HepG2 (cell line): Measurements from ENCODE around the gene RHO. TPM values are rescaled to one million over a fixed set of nuclear protein-coding genes. Genes with fewer than 3 reads are reported as not detected.

Experiments used
- ATAC-seq: fragments of 200-7000 bp; cut with Tn5 transposase; 3 replicates; pipeline ENCODE4 v1.9.1; 2020; ENCODE audit warnings: mild to moderate bottlenecking, moderate library complexity
- BruUV-seq: library from RNA; stranded (reverse); fragments of 400-500 nt; replicated peaks from 2 replicates; lab custom pipeline; 2021; lab: Mats Ljungman, UMichigan
- CTCF ChIA-PET: fragments of 300-600 bp; formaldehyde crosslinking; extraction: SDS; loops from one replicate; lab custom pipeline; 2021; ENCODE audit warnings: low total read pairs, inconsistent platforms, low intra/inter-chr PET ratio; lab: Yijun Ruan, JAX
- POLR2A ChIA-PET: fragments of 350-600 bp; sonication (Branson Sonifier 250); formaldehyde crosslinking; loops from one replicate; lab custom pipeline; 2020; ENCODE audit warnings: antibody characterized with exemption, inconsistent platforms; lab: Yijun Ruan, JAX
- DNase-seq: peaks from one replicate; pipeline ENCODE4 v3.0.0-alpha.2; 2015; ENCODE audit warnings: low spot score
- FAIRE-seq: peaks from 3 replicates; lab custom pipeline; 2011; peaks lifted over from hg19 to GRCh38; lab: Jason Lieb, UNC
- H2AFZ ChIP-seq: one replicate; pipeline ENCODE4 v1.6.1; 2011; ENCODE audit warnings: low read length, inconsistent platforms
- H3K27ac ChIP-seq: fragments of 300-600 bp; 3 replicates; pipeline ENCODE4 v1.8.0; 2011; ENCODE audit warnings: mixed run types, mild to moderate bottlenecking, mixed read lengths, low read length, inconsistent platforms; ENCODE audit not compliant: insufficient read depth; ENCODE audit errors: extremely low read length
- H3K27me3 ChIP-seq, 2 experiments: fragments of 200-600 bp in 1 of 2; 2 replicates in 1 of 2; 3 replicates in 1 of 2; pipeline versions ENCODE4 v1.6.0 to v1.8.0; 2011; ENCODE audit warnings: low read length in 2 of 2, mild to moderate bottlenecking in 2 of 2, moderate library complexity in 2 of 2, inconsistent platforms in 1 of 2; ENCODE audit not compliant: insufficient read depth in 2 of 2, control insufficient read depth in 1 of 2
- H3K36me3 ChIP-seq, 2 experiments: fragments of 200-600 bp in 1 of 2; replicated peaks in 1 of 2; 2 replicates in 1 of 2; 3 replicates in 1 of 2; pipeline versions ENCODE4 v1.5.1 to v1.8.0; 2011; ENCODE audit warnings: low read length in 2 of 2, inconsistent platforms in 1 of 2; ENCODE audit not compliant: insufficient read depth in 2 of 2, control insufficient read depth in 1 of 2
- H3K4me1 ChIP-seq: 2 replicates; pipeline ENCODE4 v1.5.1; 2012; ENCODE audit warnings: low read length, inconsistent platforms; ENCODE audit not compliant: insufficient read depth
- H3K4me2 ChIP-seq: 2 replicates; pipeline ENCODE4 v1.6.0; 2011; ENCODE audit warnings: low read depth, low read length, inconsistent platforms
- H3K4me3 ChIP-seq, 3 experiments: fragments of 200-600 bp in 1 of 3; sonication (generic), shearing (Covaris generic) in 1 of 3; replicated peaks in 1 of 3; 2 replicates each; pipeline ENCODE4 v1.5.1; 2011 to 2016; ENCODE audit warnings: low read length in 3 of 3, inconsistent platforms in 2 of 3, low read depth in 2 of 3, mild to moderate bottlenecking in 2 of 3, control low read depth in 1 of 3, mixed read lengths in 1 of 3; ENCODE audit not compliant: insufficient read depth in 1 of 3
- H3K79me2 ChIP-seq: one replicate; pipeline ENCODE4 v1.6.1; 2011; ENCODE audit warnings: low read length, inconsistent platforms; ENCODE audit not compliant: insufficient read depth
- H3K9ac ChIP-seq: 2 replicates; pipeline ENCODE4 v1.6.0; 2011; ENCODE audit warnings: mild to moderate bottlenecking, low read depth, low read length, inconsistent platforms; ENCODE audit not compliant: insufficient read depth
- H3K9me3 ChIP-seq: 2 replicates; pipeline ENCODE4 v1.5.1; 2012; ENCODE audit warnings: mild to moderate bottlenecking, low read length
- H4K20me1 ChIP-seq: 2 replicates; pipeline ENCODE4 v1.6.0; 2011; ENCODE audit warnings: inconsistent platforms, mild to moderate bottlenecking, low read length, moderate library complexity; ENCODE audit not compliant: insufficient read depth
- ISL2 ChIP-seq: sonication (generic); formaldehyde crosslinking; IDR thresholded peaks from 2 replicates; pipeline ENCODE4 v1.5.0; 2020; ENCODE audit warnings: missing genetic modification reagents
- WGBS: methylation state at CpG from one replicate; pipeline ENCODE4 v1.1.6; 2017; ENCODE audit warnings: low lambda C conversion rate; 5-methylcytosine and 5-hydroxymethylcytosine counted together
- in situ Hi-C: cut with HindIII; loops from 2 replicates; pipeline ENCODE4 v1.10.0; 2017; ENCODE audit warnings: low pct_unique_long_range_greater_than_20kb; ENCODE audit not compliant: extremely low pct_ligation_motif_present
- intact Hi-C: fragments of 100-400 bp; cut with micrococcal nuclease; formaldehyde crosslinking; loops from one replicate; pipeline ENCODE4 v1.10.0; 2022; ENCODE audit not compliant: unreplicated experiment
- polyA plus RNA-seq, 8 experiments: library from polyadenylated mRNA; depleted of rRNA in 3 of 8; stranded (reverse) in 7 of 8; unstranded in 1 of 8; fragments of >200 nt; fragmentation: Illumina TruSeq in 4 of 8; extraction: Trizol in 4 of 8; gene quantifications; 2 replicates each; pipeline versions ENCODE4 v1.2.1 to v1.2.3, GENCODE V29; 2011 to 2016; ENCODE audit warnings: low read depth in 4 of 8, missing spikeins in 1 of 8, mixed read lengths in 1 of 8; ENCODE audit not compliant: insufficient read depth in 1 of 8
- total RNA-seq, 5 experiments: library from RNA; depleted of rRNA; stranded (reverse); fragments of >200 nt; fragmentation: Illumina TruSeq; extraction: Trizol; gene quantifications; 2 replicates each; pipeline ENCODE4 v1.2.3, GENCODE V29; 2016; ENCODE audit warnings: low read depth in 1 of 5
- TF ChIP-seq, protein P1 (sequence below): sonication (generic); formaldehyde crosslinking; IDR thresholded peaks from 2 replicates; pipeline ENCODE4 v1.5.1; 2020; ENCODE audit warnings: mild to moderate bottlenecking, missing genetic modification reagents, moderate library complexity

Gene RHO
- total and polyA plus RNA-seq, 2 of the 13 experiments (the other 11 are each of a cell fraction or from before 2014, with no cell fraction given) = not detected

GRCh38 chr3:129543156-129543790 lies 14.8 kb downstream of the RHO start, which contains the start of gene H1-8:
Gene H1-8 (plus strand): TSS chr3:129543175. CDS start chr3:129543219, 44 bp downstream.
- Histone ChIP-seq H3K9me3 (no peaks in the 10 kb centered on the region), H3K79me2 (no peaks in the 10 kb centered on the region), H3K9ac (no peak within 1 kb of the TSS), H3K27ac (no peak within 1 kb of the TSS), H3K36me3 (no peaks in the 10 kb centered on the region)
- intact Hi-C loops = no loop called here
- no peak for DNase-seq
- TF ChIP-seq, protein P1, sequence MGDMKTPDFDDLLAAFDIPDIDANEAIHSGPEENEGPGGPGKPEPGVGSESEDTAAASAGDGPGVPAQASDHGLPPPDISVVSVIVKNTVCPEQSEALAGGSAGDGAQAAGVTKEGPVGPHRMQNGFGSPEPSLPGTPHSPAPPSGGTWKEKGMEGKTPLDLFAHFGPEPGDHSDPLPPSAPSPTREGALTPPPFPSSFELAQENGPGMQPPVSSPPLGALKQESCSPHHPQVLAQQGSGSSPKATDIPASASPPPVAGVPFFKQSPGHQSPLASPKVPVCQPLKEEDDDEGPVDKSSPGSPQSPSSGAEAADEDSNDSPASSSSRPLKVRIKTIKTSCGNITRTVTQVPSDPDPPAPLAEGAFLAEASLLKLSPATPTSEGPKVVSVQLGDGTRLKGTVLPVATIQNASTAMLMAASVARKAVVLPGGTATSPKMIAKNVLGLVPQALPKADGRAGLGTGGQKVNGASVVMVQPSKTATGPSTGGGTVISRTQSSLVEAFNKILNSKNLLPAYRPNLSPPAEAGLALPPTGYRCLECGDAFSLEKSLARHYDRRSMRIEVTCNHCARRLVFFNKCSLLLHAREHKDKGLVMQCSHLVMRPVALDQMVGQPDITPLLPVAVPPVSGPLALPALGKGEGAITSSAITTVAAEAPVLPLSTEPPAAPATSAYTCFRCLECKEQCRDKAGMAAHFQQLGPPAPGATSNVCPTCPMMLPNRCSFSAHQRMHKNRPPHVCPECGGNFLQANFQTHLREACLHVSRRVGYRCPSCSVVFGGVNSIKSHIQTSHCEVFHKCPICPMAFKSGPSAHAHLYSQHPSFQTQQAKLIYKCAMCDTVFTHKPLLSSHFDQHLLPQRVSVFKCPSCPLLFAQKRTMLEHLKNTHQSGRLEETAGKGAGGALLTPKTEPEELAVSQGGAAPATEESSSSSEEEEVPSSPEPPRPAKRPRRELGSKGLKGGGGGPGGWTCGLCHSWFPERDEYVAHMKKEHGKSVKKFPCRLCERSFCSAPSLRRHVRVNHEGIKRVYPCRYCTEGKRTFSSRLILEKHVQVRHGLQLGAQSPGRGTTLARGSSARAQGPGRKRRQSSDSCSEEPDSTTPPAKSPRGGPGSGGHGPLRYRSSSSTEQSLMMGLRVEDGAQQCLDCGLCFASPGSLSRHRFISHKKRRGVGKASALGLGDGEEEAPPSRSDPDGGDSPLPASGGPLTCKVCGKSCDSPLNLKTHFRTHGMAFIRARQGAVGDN (CRISPR knock-in tag) = peak; percentile 55
- TF ChIP-seq ISL2 (CRISPR knock-in tag) = no peak
- TF ChIP-seq, all 625 proteins: peak for 1
- Histone ChIP-seq H4K20me1 (no peaks in the 10 kb centered on the region), H2AFZ (no peak within 1 kb of the TSS), H3K27me3 (peaks cover 0 to 8% of the 10 kb centered on the region in 2 experiments; a peak in 1 of 5 replicates), H3K4me3 (peak within 1 kb of the TSS in 1 of 3 experiments; percentile 33; a peak in 1 of 6 replicates), H3K4me2 (peak within 1 kb of the TSS; percentile 47; the same call in 1 of the 2 replicates), H3K4me1 (peaks cover 47% of the 10 kb centered on the region)
- no peak for FAIRE-seq
- POLR2A ChIA-PET = interaction anchor here (0.9 to 1.5 kb wide), 2 partner anchors 9 to 53 kb away, joined by 3 to 8 read pairs; no protein-coding TSS in a partner anchor
- in situ Hi-C loops = no loop called here
- BruUV-seq = no TSS peak
- WGBS = 32% methylated on average over 9 of the region's 16 CpGs
- peak; percentile 44 for ATAC-seq
- CTCF ChIA-PET = no interaction called here
